ENCODE results near the gene LMO7. TPM values are rescaled to one million over a fixed set of nuclear protein-coding genes. Genes with fewer than 3 reads are reported as not detected.

The LMO7 gene
- total RNA-seq, 1 experiment from 2014 or later: 11.8 TPM

- no peaks in the 10 kb centered on the region for H3K9me3 ChIP-seq (ENCODE audit: control insufficient read depth, insufficient read depth, low read depth, low read length)
- no peak overlapping the region for H3K27ac ChIP-seq (ENCODE audit: low read length)
- intact Hi-C loops (cut with micrococcal nuclease; ENCODE audit: unreplicated experiment): no loop called here
- ATAC-seq (peak; percentile 61), DNase-seq (ENCODE audit: low read depth, low spot score) (no peak)
- no peaks in the 10 kb centered on the region for H3K36me3 ChIP-seq (ENCODE audit: control insufficient read depth, insufficient read depth, low read length)
- in situ Hi-C loops (cut with HindIII; ENCODE audit: low pct_unique_long_range_greater_than_20kb, low sequenced_read_pairs): no loop called here
- BruUV-seq (replicated peaks): no TSS peak
- CTCF ChIA-PET: no interaction called here
- TF ChIP-seq, protein P1, sequence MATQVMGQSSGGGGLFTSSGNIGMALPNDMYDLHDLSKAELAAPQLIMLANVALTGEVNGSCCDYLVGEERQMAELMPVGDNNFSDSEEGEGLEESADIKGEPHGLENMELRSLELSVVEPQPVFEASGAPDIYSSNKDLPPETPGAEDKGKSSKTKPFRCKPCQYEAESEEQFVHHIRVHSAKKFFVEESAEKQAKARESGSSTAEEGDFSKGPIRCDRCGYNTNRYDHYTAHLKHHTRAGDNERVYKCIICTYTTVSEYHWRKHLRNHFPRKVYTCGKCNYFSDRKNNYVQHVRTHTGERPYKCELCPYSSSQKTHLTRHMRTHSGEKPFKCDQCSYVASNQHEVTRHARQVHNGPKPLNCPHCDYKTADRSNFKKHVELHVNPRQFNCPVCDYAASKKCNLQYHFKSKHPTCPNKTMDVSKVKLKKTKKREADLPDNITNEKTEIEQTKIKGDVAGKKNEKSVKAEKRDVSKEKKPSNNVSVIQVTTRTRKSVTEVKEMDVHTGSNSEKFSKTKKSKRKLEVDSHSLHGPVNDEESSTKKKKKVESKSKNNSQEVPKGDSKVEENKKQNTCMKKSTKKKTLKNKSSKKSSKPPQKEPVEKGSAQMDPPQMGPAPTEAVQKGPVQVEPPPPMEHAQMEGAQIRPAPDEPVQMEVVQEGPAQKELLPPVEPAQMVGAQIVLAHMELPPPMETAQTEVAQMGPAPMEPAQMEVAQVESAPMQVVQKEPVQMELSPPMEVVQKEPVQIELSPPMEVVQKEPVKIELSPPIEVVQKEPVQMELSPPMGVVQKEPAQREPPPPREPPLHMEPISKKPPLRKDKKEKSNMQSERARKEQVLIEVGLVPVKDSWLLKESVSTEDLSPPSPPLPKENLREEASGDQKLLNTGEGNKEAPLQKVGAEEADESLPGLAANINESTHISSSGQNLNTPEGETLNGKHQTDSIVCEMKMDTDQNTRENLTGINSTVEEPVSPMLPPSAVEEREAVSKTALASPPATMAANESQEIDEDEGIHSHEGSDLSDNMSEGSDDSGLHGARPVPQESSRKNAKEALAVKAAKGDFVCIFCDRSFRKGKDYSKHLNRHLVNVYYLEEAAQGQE (IDR thresholded peaks at IDR 0.05; ENCODE audit: insufficient read depth in 1 of 2, low read depth in 2 of 2, low read length in 1 of 2): no peak
- TF ChIP-seq POLR2AphosphoS5 (IDR thresholded peaks at IDR 0.05; ENCODE audit: low read depth, low read length) (no peak), SIN3A (IDR thresholded peaks at IDR 0.05; ENCODE audit: borderline replicate concordance, insufficient read depth, low read depth, low read length) (no peak), TCF7L2 (IDR thresholded peaks at IDR 0.05; ENCODE audit: low read depth, low read length) (no peak)
- TF ChIP-seq, protein P2, sequence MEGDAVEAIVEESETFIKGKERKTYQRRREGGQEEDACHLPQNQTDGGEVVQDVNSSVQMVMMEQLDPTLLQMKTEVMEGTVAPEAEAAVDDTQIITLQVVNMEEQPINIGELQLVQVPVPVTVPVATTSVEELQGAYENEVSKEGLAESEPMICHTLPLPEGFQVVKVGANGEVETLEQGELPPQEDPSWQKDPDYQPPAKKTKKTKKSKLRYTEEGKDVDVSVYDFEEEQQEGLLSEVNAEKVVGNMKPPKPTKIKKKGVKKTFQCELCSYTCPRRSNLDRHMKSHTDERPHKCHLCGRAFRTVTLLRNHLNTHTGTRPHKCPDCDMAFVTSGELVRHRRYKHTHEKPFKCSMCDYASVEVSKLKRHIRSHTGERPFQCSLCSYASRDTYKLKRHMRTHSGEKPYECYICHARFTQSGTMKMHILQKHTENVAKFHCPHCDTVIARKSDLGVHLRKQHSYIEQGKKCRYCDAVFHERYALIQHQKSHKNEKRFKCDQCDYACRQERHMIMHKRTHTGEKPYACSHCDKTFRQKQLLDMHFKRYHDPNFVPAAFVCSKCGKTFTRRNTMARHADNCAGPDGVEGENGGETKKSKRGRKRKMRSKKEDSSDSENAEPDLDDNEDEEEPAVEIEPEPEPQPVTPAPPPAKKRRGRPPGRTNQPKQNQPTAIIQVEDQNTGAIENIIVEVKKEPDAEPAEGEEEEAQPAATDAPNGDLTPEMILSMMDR (IDR thresholded peaks at IDR 0.05): no peak
- peak overlapping the region; percentile 63 to 80 for H3K4me3 ChIP-seq (ENCODE audit: low read depth in 2 of 2, low read length in 2 of 2)
- no peaks in the 10 kb centered on the region for H3K4me1 ChIP-seq (ENCODE audit: control insufficient read depth, insufficient read depth, low read length)
- POLR2A ChIA-PET: no interaction called here
- H3K27me3 ChIP-seq (ENCODE audit: control insufficient read depth, insufficient read depth, low read length): no peaks in the 10 kb centered on the region
Measured at GRCh38 chr13:75635101-75635827, 866 bp upstream of the LMO7 start.

GRCh38 chr13:75636436-75637180, 478 bp downstream of the LMO7 start:
- in situ Hi-C loops (cut with HindIII; ENCODE audit: low pct_unique_long_range_greater_than_20kb, low sequenced_read_pairs) (no loop called here), intact Hi-C loops (cut with micrococcal nuclease; ENCODE audit: unreplicated experiment) (no loop called here)
- peak; percentile 72 for TF ChIP-seq TCF7L2 (IDR thresholded peaks at IDR 0.05; ENCODE audit: low read depth, low read length)
- TF ChIP-seq, protein P2 (IDR thresholded peaks at IDR 0.05): no peak
- TF ChIP-seq, protein P1 (IDR thresholded peaks at IDR 0.05; ENCODE audit: insufficient read depth in 1 of 2, low read depth in 2 of 2, low read length in 1 of 2): no peak
- ChIA-PET CTCF (no interaction called here), POLR2A (no interaction called here)
- peak; percentile 62 for ATAC-seq
- Histone ChIP-seq H3K27me3 (ENCODE audit: control insufficient read depth, insufficient read depth, low read length) (no peaks in the 10 kb centered on the region), H3K27ac (ENCODE audit: low read length) (peak overlapping the region; percentile 51), H3K9me3 (ENCODE audit: control insufficient read depth, insufficient read depth, low read depth, low read length) (no peaks in the 10 kb centered on the region), H3K4me3 (ENCODE audit: low read depth in 2 of 2, low read length in 2 of 2) (peak overlapping the region; percentile 63 to 80), H3K36me3 (ENCODE audit: control insufficient read depth, insufficient read depth, low read length) (no peaks in the 10 kb centered on the region), H3K4me1 (ENCODE audit: control insufficient read depth, insufficient read depth, low read length) (no peaks in the 10 kb centered on the region; the same call in 1 of the 2 replicates)
- DNase-seq (ENCODE audit: low read depth, low spot score): no peak
- BruUV-seq (replicated peaks): no TSS peak

Data from Panc1 (cell line).